GM21390 (cell line): Measurements from ENCODE around the gene AMIGO2.

Source experiments
- ATAC-seq: cut with Tn5 transposase; IDR thresholded peaks from one replicate; pipeline ENCODE4 v1.9.1; 2021; ENCODE audit not compliant: unreplicated experiment

AMIGO2 gene

DNA sequence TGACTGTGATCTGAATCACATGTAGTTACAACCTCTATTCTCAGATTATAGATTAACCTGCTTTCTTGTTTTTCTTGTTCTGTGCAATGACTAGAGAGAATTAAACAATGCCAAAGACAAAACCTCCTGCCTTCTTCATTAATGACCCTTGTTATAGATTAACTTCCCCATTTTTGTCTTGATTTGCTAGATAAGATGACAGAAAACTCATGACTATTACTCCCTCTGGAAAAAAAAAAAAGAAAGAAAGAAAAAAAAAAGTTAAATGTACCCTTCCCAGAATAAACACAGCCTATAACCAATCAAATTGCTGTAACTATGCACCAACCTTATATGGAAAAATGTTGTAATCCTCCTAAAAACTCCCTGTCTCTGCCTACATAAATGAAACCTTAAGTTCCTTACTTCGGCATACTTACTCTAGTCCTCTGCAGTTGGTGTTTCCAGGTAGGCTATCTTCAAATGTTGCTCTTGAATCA, 41.5 kb downstream of the AMIGO2 start:
- ATAC-seq = no peak

DNA sequence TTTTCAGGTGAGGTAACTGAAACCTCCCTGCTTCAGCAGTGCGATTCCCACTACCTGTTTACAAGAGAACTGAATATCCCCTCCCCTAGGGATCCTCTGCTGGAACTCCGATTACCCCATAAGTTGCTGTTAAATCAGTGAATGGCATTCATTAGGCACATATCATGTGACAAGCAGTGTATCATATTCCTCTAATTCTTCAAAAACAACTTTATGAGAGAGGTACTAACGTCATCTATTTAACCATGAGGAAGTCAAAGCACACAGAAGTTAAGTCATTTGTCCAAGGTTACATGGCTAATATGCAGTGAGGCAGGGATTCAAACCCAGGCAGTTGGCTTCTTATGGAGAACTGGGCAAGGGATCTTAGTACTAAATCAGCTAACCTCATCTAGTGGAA, 44.3 kb downstream of the AMIGO2 start:
- no peak for ATAC-seq

DNA sequence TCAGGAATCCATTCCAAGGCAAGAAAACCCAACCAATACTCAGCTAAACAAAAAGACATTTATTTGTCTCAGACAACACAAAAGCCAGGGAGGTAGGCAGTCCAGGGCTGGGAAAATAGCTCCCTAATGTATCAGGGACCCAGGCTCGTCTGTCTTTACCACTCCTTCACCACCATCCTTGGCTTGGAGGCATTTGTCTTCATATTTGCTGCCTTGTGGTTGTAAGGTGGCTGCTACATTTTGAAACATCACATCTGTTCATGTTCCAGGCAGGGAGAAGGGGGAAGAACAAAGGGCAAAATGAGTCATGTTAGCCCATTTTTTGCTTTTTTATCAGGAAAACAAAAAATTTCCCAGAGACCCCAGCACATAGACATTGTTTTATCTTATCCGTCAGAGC, 45.1 kb downstream of the AMIGO2 start:
- no peak for ATAC-seq

DNA sequence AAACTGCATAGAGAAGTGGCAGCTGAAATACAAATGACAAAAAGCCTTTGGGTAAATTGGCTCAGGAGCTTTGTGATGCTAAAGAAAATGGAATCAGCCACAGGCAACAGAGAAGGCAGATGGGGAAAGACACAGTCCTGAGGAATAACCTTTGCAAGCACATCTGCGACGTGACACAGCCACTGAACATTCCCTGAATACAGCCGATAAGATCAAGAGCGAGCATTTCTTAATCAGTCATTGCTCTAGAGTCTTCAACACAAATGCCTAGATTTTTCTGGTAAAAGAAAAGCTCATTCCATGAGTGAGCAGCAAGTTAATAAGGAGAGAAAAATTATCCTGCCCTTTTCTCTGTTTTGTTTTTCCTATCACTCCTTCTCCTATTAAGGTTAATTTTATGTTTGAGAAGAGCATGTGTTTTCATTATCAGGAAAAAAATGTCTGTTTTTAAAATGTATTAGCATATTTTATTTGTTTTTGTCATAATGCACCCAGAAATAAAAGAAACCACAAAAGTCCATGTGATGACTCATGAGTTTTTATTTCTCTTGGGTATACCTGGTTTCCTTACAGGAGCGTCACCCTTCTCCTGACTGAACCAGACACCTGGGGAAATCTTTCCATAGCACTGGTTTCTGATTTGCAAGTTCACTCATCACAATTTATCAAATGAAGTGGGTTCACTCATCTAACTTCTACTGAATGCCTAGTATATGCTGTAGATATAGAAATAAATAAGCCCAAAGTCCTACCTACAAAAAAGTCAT, 45.8 kb downstream of the AMIGO2 start:
- ATAC-seq = no peak

DNA sequence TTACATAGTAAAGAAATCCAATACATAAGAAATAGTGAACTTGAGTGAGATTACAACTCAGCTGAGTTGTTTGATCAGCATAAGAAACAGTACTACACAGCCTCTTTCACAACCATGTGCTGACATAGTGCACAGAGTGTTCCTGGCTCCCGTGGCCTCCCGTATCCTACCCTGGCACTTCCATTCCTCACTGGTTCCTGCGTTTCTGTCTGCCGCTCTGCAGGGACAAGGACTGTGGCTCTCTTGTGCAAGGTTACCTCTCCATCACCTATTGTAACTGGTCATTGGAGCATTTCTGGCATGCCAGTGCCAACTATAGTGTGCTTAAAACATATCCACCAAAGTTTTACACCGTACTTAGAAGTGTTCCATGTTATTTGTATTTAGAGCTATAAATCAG, 46.7 kb downstream of the AMIGO2 start:
- ATAC-seq = no peak

DNA sequence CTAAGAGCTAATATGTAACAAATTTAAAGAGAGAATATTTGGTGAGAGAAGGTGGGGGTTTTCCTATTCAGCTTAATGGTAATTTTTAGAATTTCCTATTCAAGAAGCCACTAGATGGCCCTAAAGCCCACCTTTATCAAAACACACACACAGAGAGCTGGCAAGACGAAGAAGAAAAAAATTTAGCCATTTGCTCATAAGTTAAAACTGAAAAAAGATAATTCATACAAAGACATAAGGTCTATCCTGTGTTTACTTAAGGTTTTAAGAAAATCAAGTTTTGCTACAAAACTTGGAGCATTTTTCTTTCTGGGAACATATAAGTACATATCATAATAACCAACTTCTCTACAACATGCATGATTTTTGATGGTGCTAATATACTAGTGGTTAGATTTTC, 47.1 kb downstream of the AMIGO2 start:
- ATAC-seq = no peak

DNA sequence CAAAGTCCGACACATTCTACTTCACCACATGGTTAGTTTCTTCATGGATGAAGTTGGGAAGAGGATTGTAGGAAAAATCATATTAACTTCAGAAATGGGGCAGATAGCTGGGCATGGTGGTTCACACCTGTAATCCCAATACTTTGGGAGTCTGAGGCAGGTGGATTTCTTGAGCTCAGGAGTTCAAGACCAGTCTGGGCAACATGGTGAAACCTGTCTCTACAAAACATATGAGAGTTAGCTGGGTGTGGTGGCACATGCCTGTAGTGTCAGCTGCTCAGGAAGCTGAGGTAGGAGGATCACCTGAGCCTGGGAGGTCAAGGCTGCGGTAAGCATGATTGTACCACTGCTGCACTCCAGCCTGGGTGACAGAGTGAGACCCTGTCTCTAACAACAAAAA, 49.9 kb downstream of the AMIGO2 start:
- ATAC-seq = no peak

DNA sequence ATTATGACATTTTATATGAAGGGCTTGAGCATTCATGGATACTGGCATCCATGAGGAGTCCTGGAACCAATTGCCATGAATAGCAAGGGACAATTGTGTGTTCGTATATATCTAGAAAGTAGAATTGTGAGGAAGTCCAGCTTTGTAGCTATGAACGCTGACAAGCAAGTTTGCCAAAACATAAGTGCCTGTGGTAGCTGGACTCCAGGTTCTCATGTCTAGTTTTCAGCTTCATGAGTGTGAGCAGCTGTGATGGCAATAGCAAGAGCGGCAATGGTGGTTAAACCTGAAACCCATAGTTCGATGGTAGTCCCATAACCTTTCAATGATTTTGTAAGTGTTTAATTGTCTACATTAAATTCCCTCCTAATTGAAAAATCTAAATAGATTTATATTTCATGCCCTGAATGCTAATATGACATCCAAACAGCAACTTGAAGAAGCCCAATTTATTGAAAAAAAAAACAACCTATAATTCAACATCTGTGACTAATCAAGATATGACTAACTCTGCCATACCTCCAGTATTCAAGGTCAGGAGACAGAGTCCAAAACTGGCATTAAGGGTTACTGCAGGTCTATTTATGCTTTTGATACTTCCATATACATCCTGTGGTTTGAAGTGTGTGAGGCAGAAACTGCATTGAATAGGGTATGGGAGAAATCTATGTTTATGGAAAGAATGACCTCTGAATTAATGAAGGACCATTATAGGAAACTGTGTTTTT, 50.6 kb downstream of the AMIGO2 start:
- no peak for ATAC-seq

DNA sequence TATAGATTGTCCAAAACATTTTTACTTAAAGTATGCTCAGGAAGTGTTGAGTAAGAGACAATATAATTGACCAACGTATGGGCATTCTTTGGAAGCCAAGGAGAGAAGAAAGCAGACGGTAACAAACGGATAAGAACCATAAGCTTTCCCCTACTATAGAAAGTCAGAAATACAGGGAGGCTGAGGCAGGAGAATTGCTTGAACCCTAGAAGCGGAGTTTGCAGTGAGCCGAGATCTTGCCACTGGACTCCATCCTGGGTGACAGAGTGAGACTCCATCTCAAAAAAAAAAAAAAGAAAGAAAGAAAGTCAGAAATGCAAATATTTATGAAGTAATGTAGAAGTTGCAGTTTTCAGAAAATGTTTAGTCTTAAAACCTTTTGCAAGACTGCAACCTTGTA, 51.6 kb downstream of the AMIGO2 start:
- ATAC-seq = no peak
